Hepatocyte (in vitro differentiated cells): Measurements from ENCODE around the gene CRLF3.

Experiments used
- EZH2 ChIP-seq: fragments of 200-600 bp; sonication (generic); IDR thresholded peaks from 2 replicates; pipeline ENCODE4 v1.6.1; 2016; ENCODE audit warnings: antibody characterized with exemption, mild to moderate bottlenecking, borderline replicate concordance
- EZH2phosphoT487 ChIP-seq: fragments of 200-600 bp; sonication (generic); IDR thresholded peaks from one replicate; pipeline ENCODE4 v1.6.1; 2018; ENCODE audit warnings: antibody characterized with exemption, mild to moderate bottlenecking, low read depth, moderate library complexity; ENCODE audit not compliant: unreplicated experiment, severe bottlenecking
- TF ChIP-seq, protein P1 (sequence below): fragments of 200-600 bp; sonication (generic); IDR thresholded peaks from 2 replicates; pipeline ENCODE4 v1.5.1; 2016; ENCODE audit warnings: antibody characterized with exemption, mild to moderate bottlenecking; ENCODE audit not compliant: poor library complexity

DNA sequence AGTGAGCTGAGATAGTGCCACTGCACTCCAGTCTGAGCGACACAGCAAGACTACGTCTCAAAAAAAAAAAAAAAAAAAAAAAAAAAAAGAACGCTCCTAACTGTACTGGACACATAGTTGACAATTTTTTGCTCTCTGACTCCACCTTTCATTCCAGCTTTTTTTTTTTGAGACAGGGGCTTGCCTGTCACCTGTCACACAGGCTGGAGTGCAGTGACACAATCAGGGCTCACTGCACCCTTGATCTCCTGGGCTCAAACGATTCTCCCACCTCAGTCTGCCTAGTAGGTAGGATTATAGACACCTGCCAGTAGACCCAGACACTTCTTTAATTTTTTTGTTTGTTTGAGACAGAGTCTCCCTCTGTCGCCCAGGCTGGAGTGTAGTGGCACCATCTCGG, 2.6 kb upstream of the CRLF3 start:
- TF ChIP-seq, protein P1, sequence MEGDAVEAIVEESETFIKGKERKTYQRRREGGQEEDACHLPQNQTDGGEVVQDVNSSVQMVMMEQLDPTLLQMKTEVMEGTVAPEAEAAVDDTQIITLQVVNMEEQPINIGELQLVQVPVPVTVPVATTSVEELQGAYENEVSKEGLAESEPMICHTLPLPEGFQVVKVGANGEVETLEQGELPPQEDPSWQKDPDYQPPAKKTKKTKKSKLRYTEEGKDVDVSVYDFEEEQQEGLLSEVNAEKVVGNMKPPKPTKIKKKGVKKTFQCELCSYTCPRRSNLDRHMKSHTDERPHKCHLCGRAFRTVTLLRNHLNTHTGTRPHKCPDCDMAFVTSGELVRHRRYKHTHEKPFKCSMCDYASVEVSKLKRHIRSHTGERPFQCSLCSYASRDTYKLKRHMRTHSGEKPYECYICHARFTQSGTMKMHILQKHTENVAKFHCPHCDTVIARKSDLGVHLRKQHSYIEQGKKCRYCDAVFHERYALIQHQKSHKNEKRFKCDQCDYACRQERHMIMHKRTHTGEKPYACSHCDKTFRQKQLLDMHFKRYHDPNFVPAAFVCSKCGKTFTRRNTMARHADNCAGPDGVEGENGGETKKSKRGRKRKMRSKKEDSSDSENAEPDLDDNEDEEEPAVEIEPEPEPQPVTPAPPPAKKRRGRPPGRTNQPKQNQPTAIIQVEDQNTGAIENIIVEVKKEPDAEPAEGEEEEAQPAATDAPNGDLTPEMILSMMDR = no peak
- TF ChIP-seq EZH2phosphoT487 = no peak
- no peak for TF ChIP-seq EZH2
